Transverse colon (tissue), 4 donors: Measurements from ENCODE around the gene CD6.

Experiments used
- POLR2A ChIP-seq: fragments of 450-650 bp; IDR thresholded peaks from one replicate; pipeline ENCODE4 v1.6.1; 2016; ENCODE audit warnings: antibody characterized with exemption, mild to moderate bottlenecking, moderate library complexity
- POLR2AphosphoS5 ChIP-seq, 3 donors: sonication (generic); formaldehyde crosslinking; IDR thresholded peaks; one replicate each; pipeline ENCODE4 v1.6.1; 2016; ENCODE audit warnings: antibody characterized with exemption in 3 of 3
- TF ChIP-seq, protein P1 (sequence below), 5 experiments: fragments of 200-600 bp in 3 of 5; fragments of 450-650 bp in 2 of 5; sonication (generic) in 3 of 5; IDR thresholded peaks; 1 replicate in 2 of 5; 2 replicates in 3 of 5; pipeline ENCODE4 v1.5.1; 2016 to 2017; ENCODE audit warnings: antibody characterized with exemption in 5 of 5, inconsistent platforms in 3 of 5, mild to moderate bottlenecking in 2 of 5, moderate library complexity in 1 of 5

DNA sequence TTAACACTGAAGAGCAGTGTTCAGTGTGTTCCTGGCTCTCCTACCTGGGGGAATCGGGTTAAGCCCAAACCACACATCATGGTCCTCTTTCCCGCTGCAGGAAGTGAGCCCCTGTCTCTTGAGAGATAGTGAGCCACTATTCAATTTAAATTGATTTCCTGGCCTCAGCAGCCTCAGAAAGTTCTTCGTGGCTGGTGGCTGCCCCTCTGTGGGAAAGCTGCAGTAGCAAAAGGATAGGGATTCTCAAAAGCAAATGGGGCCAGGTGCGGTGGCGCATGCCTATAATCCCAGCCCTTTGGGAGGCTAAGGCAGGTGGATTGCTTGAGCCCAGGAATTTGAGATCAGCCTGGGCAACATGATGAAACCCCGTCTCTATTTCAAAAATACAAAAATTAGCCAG, 81.7 kb downstream of the CD6 start:
- no peak for TF ChIP-seq POLR2A
- no peak for TF ChIP-seq POLR2AphosphoS5 (IDR thresholded peaks at IDR 0.05)
- TF ChIP-seq, protein P1, sequence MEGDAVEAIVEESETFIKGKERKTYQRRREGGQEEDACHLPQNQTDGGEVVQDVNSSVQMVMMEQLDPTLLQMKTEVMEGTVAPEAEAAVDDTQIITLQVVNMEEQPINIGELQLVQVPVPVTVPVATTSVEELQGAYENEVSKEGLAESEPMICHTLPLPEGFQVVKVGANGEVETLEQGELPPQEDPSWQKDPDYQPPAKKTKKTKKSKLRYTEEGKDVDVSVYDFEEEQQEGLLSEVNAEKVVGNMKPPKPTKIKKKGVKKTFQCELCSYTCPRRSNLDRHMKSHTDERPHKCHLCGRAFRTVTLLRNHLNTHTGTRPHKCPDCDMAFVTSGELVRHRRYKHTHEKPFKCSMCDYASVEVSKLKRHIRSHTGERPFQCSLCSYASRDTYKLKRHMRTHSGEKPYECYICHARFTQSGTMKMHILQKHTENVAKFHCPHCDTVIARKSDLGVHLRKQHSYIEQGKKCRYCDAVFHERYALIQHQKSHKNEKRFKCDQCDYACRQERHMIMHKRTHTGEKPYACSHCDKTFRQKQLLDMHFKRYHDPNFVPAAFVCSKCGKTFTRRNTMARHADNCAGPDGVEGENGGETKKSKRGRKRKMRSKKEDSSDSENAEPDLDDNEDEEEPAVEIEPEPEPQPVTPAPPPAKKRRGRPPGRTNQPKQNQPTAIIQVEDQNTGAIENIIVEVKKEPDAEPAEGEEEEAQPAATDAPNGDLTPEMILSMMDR (IDR thresholded peaks at IDR 0.05): no peak
